B cell (primary cell): ENCODE data around the gene SFMBT2. TPM values are rescaled to one million over a fixed set of nuclear protein-coding genes. Genes with fewer than 3 reads are reported as not detected.

Experiments
- ATAC-seq: fragments of 200-7000 bp; cut with Tn5 transposase; one replicate; pipeline ENCODE4 v1.10.0; 2021; ENCODE audit warnings: low read depth, mild to moderate bottlenecking, moderate number of reproducible peaks, moderate library complexity
- CTCF ChIA-PET: fragments of 350-600 bp; sonication (Branson Sonifier 250); formaldehyde crosslinking; loops from one replicate; lab custom pipeline; 2021; ENCODE audit warnings: antibody characterized with exemption, inconsistent platforms; lab: Charles Lee
- POLR2A ChIA-PET: fragments of 350-600 bp; sonication (Branson Sonifier 250); formaldehyde crosslinking; loops from one replicate; lab custom pipeline; 2021; ENCODE audit warnings: antibody characterized with exemption; lab: Charles Lee
- DNase-seq: peaks from one replicate; pipeline ENCODE4 v3.0.0; 2013
- H2AFZ ChIP-seq: 2 replicates; pipeline ENCODE4 v1.6.1; 2012; ENCODE audit warnings: mild to moderate bottlenecking, low read depth, low read length; ENCODE audit not compliant: insufficient read depth, poor library complexity, severe bottlenecking
- H3K27ac ChIP-seq, 2 donors: 1 replicate in 1 of 2; 2 replicates in 1 of 2; pipeline ENCODE4 v1.5.1; 2012 to 2013; ENCODE audit warnings: low read length in 2 of 2, mild to moderate bottlenecking in 2 of 2, moderate library complexity in 1 of 2
- H3K27me3 ChIP-seq, 4 experiments: fragments of 200-600 bp in 1 of 4; sonication (generic) in 1 of 4; replicated peaks in 1 of 4; 1 replicate in 2 of 4; 2 replicates in 2 of 4; pipeline versions ENCODE4 v1.6.1 to v1.7.0; 2013 to 2016; ENCODE audit warnings: low read length in 3 of 4, mild to moderate bottlenecking in 2 of 4, mixed read lengths in 1 of 4, moderate library complexity in 1 of 4; ENCODE audit not compliant: insufficient read depth in 4 of 4, control insufficient read depth in 3 of 4; ENCODE audit errors: control extremely low read depth in 1 of 4
- H3K36me3 ChIP-seq, 2 experiments: replicated peaks in 1 of 2; 1 replicate in 1 of 2; 2 replicates in 1 of 2; pipeline versions ENCODE4 v1.6.1 to v1.7.1; 2013; ENCODE audit warnings: low read length in 1 of 2; ENCODE audit not compliant: insufficient read depth in 2 of 2, control insufficient read depth in 1 of 2; ENCODE audit errors: control extremely low read depth in 1 of 2, extremely low read depth in 1 of 2
- H3K4me1 ChIP-seq, 2 donors: fragments of 200-600 bp in 1 of 2; sonication (generic) in 1 of 2; 1 replicate in 1 of 2; 2 replicates in 1 of 2; pipeline versions ENCODE4 v1.5.1 to v1.6.1; 2013 to 2017; ENCODE audit warnings: low read length in 2 of 2; ENCODE audit not compliant: control insufficient read depth in 2 of 2, insufficient read depth in 2 of 2
- H3K4me2 ChIP-seq: replicated peaks from 2 replicates; pipeline ENCODE3; 2012; ENCODE audit warnings: mild to moderate bottlenecking, low read depth, low read length; ENCODE audit not compliant: poor library complexity, severe bottlenecking
- H3K4me3 ChIP-seq, 5 experiments: fragments of 200-600 bp in 1 of 5; sonication (generic) in 1 of 5; 1 replicate in 3 of 5; 2 replicates in 2 of 5; pipeline versions ENCODE4 v1.5.1 to v1.7.0; 2011 to 2016; ENCODE audit warnings: low read length in 4 of 5, mild to moderate bottlenecking in 4 of 5, low read depth in 2 of 5, control low read depth in 1 of 5, moderate library complexity in 1 of 5; ENCODE audit not compliant: insufficient read depth in 1 of 5; ENCODE audit errors: control extremely low read depth in 1 of 5, extremely low read depth in 1 of 5
- H3K79me2 ChIP-seq: fragments of 200-600 bp; sonication (generic); one replicate; pipeline ENCODE4 v1.6.0; 2016; ENCODE audit warnings: low read length; ENCODE audit not compliant: control insufficient read depth, insufficient read depth
- H3K9ac ChIP-seq: fragments of 200-600 bp; sonication (generic); 2 replicates; pipeline ENCODE4 v1.6.1; 2017; ENCODE audit warnings: mild to moderate bottlenecking, low read length, moderate library complexity
- H3K9me3 ChIP-seq, 3 donors: one replicate each; pipeline versions ENCODE4 v1.6.1 to v1.7.1; 2013; ENCODE audit warnings: low read length in 2 of 3; ENCODE audit not compliant: control insufficient read depth in 2 of 3, insufficient read depth in 1 of 3; ENCODE audit errors: control extremely low read depth in 1 of 3
- H4K20me1 ChIP-seq: 2 replicates; pipeline ENCODE4 v1.6.0; 2012; ENCODE audit warnings: mild to moderate bottlenecking, low read length; ENCODE audit not compliant: insufficient read depth, control insufficient read depth, poor library complexity, severe bottlenecking
- H3K27ac Mint-ChIP-seq: one replicate; pipeline ENCODE4 v1.8.0; 2021; ENCODE audit warnings: mixed read lengths
- H3K27me3 Mint-ChIP-seq: one replicate; pipeline ENCODE4 v1.8.0; 2021; ENCODE audit warnings: mixed read lengths
- H3K4me1 Mint-ChIP-seq: one replicate; pipeline ENCODE4 v1.8.0; 2021; ENCODE audit warnings: mixed read lengths
- H3K4me3 Mint-ChIP-seq: one replicate; pipeline ENCODE4 v1.8.0; 2021; ENCODE audit warnings: mixed read lengths
- H3K9me3 Mint-ChIP-seq: one replicate; pipeline ENCODE4 v1.8.0; 2022; ENCODE audit warnings: mixed read lengths; ENCODE audit not compliant: insufficient read depth
- EZH2 ChIP-seq: IDR thresholded peaks from 2 replicates; pipeline ENCODE4 v1.6.1; 2012; ENCODE audit warnings: borderline replicate concordance, low read depth, mild to moderate bottlenecking, moderate library complexity, low read length; ENCODE audit not compliant: insufficient read depth, poor library complexity, severe bottlenecking
- whole genome bisulfite sequencing: methylation state at CpG from one replicate; pipeline ENCODE4 v1.1.5; 2013; ENCODE audit warnings: missing lambda C conversion rate; ENCODE audit not compliant: insufficient coverage; 5-methylcytosine and 5-hydroxymethylcytosine counted together
- intact Hi-C: fragments of 100-400 bp; cut with micrococcal nuclease; formaldehyde crosslinking; loops from one replicate; pipeline ENCODE4 v1.10.0; 2022
- polyA plus RNA-seq: library from polyadenylated mRNA; depleted of rRNA; stranded (reverse); fragments of >200 nt; gene quantifications from 2 replicates; pipeline ENCODE4 v1.2.3, GENCODE V29; 2012
- total RNA-seq, 2 donors: library from RNA; stranded (reverse); fragments of 120-200 nt in 1 of 2; gene quantifications; 1 replicate in 1 of 2; 2 replicates in 1 of 2; pipeline versions ENCODE4 v1.2.3 to v1.2.4, GENCODE V29; 2013 to 2022
- TF ChIP-seq, protein P1 (sequence below): fragments of 200-600 bp; IDR thresholded peaks from one replicate; pipeline ENCODE4 v1.8.0; 2022; ENCODE audit warnings: antibody characterized with exemption, mild to moderate bottlenecking

SFMBT2 gene
- total and polyA plus RNA-seq, 2 donors (not counting 1 experiment from before 2014, with no cell fraction given) = 2.3 to 24.0 TPM

DNA sequence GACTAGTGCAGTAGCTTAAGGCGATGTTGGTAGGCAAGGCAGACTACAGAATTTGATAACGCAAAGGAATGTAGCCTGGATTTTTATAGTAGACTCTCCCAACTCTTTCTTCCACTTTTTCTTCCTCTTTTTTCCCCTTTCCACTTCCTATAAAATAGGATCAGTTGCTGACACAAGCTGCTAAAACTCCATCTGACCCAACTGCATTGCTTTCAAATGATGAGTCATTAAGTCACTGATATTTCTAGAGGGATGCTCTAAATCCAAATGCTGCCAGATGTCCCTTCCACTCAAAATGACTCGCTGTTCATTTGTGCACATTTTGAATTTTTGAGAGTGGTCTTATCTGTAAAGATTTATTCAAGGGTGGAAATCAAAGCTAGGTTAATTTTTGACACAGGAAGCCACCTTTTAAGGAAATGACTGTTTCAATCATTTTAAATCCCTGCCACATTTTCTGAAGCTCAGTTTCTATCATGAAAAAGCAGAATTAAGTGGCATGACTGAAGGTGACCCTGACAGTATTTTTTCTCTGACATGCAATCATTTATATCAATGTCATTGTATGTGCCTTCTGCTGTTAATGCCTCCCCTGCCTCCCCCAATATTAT lies 25.8 kb upstream of the SFMBT2 start:
- Histone ChIP-seq H3K79me2 (no peaks in the 10 kb centered on the region), H3K4me1 (peaks cover 6 to 13% of the 10 kb centered on the region in 2 donors), H2AFZ (no peak overlapping the region), H3K9me3 (no peaks in the 10 kb centered on the region), H3K4me3 (no peak overlapping the region), H3K9ac (no peak overlapping the region), H4K20me1 (no peaks in the 10 kb centered on the region), H3K4me2 (no peak overlapping the region), H3K27me3 (peaks cover 0 to 17% (median 7%) of the 10 kb centered on the region in 4 experiments), H3K36me3 (no peaks in the 10 kb centered on the region), H3K27ac (no peak overlapping the region)
- no peak for ATAC-seq
- CTCF ChIA-PET = interaction anchor here (1.0 to 1.2 kb wide), 3 partner anchors 8 to 87 kb away, joined by 3 to 4 read pairs (median 3); no protein-coding TSS in a partner anchor
- intact Hi-C loops = no loop called here
- Mint-ChIP-seq H3K27me3 (peaks cover 19% of the 10 kb centered on the region), H3K27ac (no peak overlapping the region), H3K4me1 (peaks cover 11% of the 10 kb centered on the region), H3K9me3 (no peaks in the 10 kb centered on the region), H3K4me3 (no peak overlapping the region)
- POLR2A ChIA-PET = interaction anchor here (0.7 kb wide), 1 partner anchor 39 kb away, joined by 5 read pairs; no protein-coding TSS in a partner anchor
- DNase-seq = no peak
- WGBS = no CpG with 5 or more reads among the region's 3 CpGs
- no peak for TF ChIP-seq EZH2
- TF ChIP-seq, protein P1, sequence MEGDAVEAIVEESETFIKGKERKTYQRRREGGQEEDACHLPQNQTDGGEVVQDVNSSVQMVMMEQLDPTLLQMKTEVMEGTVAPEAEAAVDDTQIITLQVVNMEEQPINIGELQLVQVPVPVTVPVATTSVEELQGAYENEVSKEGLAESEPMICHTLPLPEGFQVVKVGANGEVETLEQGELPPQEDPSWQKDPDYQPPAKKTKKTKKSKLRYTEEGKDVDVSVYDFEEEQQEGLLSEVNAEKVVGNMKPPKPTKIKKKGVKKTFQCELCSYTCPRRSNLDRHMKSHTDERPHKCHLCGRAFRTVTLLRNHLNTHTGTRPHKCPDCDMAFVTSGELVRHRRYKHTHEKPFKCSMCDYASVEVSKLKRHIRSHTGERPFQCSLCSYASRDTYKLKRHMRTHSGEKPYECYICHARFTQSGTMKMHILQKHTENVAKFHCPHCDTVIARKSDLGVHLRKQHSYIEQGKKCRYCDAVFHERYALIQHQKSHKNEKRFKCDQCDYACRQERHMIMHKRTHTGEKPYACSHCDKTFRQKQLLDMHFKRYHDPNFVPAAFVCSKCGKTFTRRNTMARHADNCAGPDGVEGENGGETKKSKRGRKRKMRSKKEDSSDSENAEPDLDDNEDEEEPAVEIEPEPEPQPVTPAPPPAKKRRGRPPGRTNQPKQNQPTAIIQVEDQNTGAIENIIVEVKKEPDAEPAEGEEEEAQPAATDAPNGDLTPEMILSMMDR = no peak

DNA sequence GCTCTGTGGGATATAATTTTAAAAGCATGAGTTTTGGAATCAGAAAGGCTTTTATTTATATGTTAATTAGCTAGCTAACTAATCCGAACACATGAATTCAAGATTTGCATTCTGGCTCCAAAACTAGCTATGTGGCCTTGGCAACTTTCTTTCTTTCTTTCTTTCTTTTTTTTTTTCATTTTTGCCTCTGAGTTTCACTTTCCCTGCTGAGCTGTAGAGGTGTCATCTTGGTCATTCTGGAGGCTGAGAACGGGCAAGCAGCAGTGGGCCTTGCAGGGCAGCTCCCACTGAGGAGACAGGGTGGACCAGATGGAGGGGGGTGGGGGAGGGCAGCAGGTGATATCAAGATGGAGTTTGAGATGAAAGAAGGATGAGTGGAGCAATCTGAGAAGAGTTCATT lies 24.8 kb upstream of the SFMBT2 start:
- 71% methylated on average over 1 of the region's 2 CpGs for WGBS
- H3K4me1 ChIP-seq = peaks cover 6 to 13% of the 10 kb centered on the region in 2 donors
- peaks cover 0 to 17% (median 7%) of the 10 kb centered on the region in 4 experiments for H3K27me3 ChIP-seq
- CTCF ChIA-PET = interaction anchor here (0.7 to 1.2 kb wide), 3 partner anchors 9 to 90 kb away, joined by 3 to 4 read pairs (median 3); no protein-coding TSS in a partner anchor
- H3K4me3 ChIP-seq = no peak overlapping the region
- Mint-ChIP-seq H3K4me3 (no peak overlapping the region), H3K4me1 (peaks cover 11% of the 10 kb centered on the region), H3K27ac (no peak overlapping the region), H3K27me3 (peaks cover 19% of the 10 kb centered on the region), H3K9me3 (no peaks in the 10 kb centered on the region)
- POLR2A ChIA-PET = no interaction called here
- intact Hi-C loops = no loop called here
- DNase-seq (no peak), ATAC-seq (no peak)
- no peak overlapping the region for H2AFZ ChIP-seq
- H3K4me2 ChIP-seq = no peak overlapping the region
- no peak overlapping the region for H3K27ac ChIP-seq
- H3K9me3 ChIP-seq = no peaks in the 10 kb centered on the region
- no peak overlapping the region for H3K9ac ChIP-seq
- TF ChIP-seq EZH2 = no peak
- TF ChIP-seq, protein P1 = no peak
- no peaks in the 10 kb centered on the region for H4K20me1 ChIP-seq
- H3K79me2 ChIP-seq = no peaks in the 10 kb centered on the region
- H3K36me3 ChIP-seq = no peaks in the 10 kb centered on the region
